HEK293 (cell line): ENCODE data around the gene HOMER1.
A peak's percentile ranks its signal among the peaks of the same experiment; 100 is the strongest.

Experiments used
- CTCF ChIA-PET: fragments of 350-600 bp; formaldehyde crosslinking; extraction: SDS; loops from one replicate; lab custom pipeline; 2021; ENCODE audit warnings: antibody characterized with exemption; lab: Yijun Ruan, JAX
- POLR2A ChIA-PET: fragments of 300-600 bp; formaldehyde crosslinking; extraction: SDS; loops from one replicate; lab custom pipeline; 2020; ENCODE audit warnings: antibody characterized with exemption, inconsistent platforms; lab: Yijun Ruan, JAX
- H3K27ac ChIP-seq: fragments of 200-500 bp; sonication (Bioruptor generic); 2 replicates; pipeline ENCODE4 v1.5.1; 2014; ENCODE audit warnings: low read depth, low read length, control low read depth, inconsistent platforms; ENCODE audit errors: extremely low read depth
- H3K36me3 ChIP-seq, 2 experiments: fragments of 200-500 bp in 1 of 2; sonication (Bioruptor generic) in 1 of 2; 1 replicate in 1 of 2; 2 replicates in 1 of 2; pipeline ENCODE4 v1.5.1; 2014 to 2017; ENCODE audit warnings: inconsistent platforms in 2 of 2, low read length in 2 of 2; ENCODE audit not compliant: control insufficient read depth in 2 of 2, insufficient read depth in 1 of 2
- H3K4me1 ChIP-seq: fragments of 200-500 bp; sonication (Bioruptor generic); 2 replicates; pipeline ENCODE4 v1.5.1; 2014; ENCODE audit warnings: mild to moderate bottlenecking, low read length, inconsistent platforms; ENCODE audit not compliant: control insufficient read depth, insufficient read depth
- H3K4me3 ChIP-seq: 2 replicates; pipeline ENCODE4 v1.5.1; 2011; ENCODE audit warnings: low read depth, mild to moderate bottlenecking, control low read depth, low read length, moderate library complexity
- H3K9me3 ChIP-seq: fragments of 200-500 bp; sonication (Bioruptor generic); 2 replicates; pipeline ENCODE4 v1.5.1; 2014; ENCODE audit warnings: low read depth, low read length, inconsistent platforms; ENCODE audit not compliant: control insufficient read depth, insufficient read depth
- FEZF1 ChIP-seq: fragments of 450-650 bp; formaldehyde crosslinking; IDR thresholded peaks from 2 replicates; pipeline ENCODE4 v1.5.1; 2016; ENCODE audit warnings: missing biosample characterization, missing genetic modification characterization
- HOXC10 ChIP-seq: sonication (generic); formaldehyde crosslinking; IDR thresholded peaks from 2 replicates; pipeline ENCODE4 v1.8.1; 2023; ENCODE audit warnings: mild to moderate bottlenecking, missing genetic modification reagents
- IKZF3 ChIP-seq: fragments of 450-650 bp; IDR thresholded peaks from 2 replicates; pipeline ENCODE4 v1.5.0; 2018; ENCODE audit warnings: missing biosample characterization, mild to moderate bottlenecking, missing genetic modification characterization, moderate library complexity
- KLF1 ChIP-seq: fragments of 450-650 bp; formaldehyde crosslinking; IDR thresholded peaks from 2 replicates; pipeline ENCODE4 v1.5.1; 2016; ENCODE audit warnings: missing biosample characterization, missing genetic modification characterization
- MEIS1 ChIP-seq: sonication (generic); formaldehyde crosslinking; IDR thresholded peaks from 2 replicates; pipeline ENCODE4 v1.8.1; 2022; ENCODE audit warnings: missing genetic modification reagents, mild to moderate bottlenecking, borderline replicate concordance
- MYNN ChIP-seq: fragments of 450-650 bp; formaldehyde crosslinking; IDR thresholded peaks from 2 replicates; pipeline ENCODE4 v1.5.1; 2016; ENCODE audit warnings: missing biosample characterization, missing genetic modification characterization, borderline replicate concordance
- MZF1 ChIP-seq: fragments of 450-650 bp; formaldehyde crosslinking; IDR thresholded peaks from 2 replicates; pipeline ENCODE4 v1.5.1; 2017; ENCODE audit warnings: missing biosample characterization, missing genetic modification characterization, borderline replicate concordance
- OSR2 ChIP-seq: fragments of 450-650 bp; formaldehyde crosslinking; IDR thresholded peaks from 2 replicates; pipeline ENCODE4 v1.5.1; 2016; ENCODE audit warnings: missing biosample characterization, missing genetic modification characterization
- PRDM1 ChIP-seq: fragments of 450-650 bp; formaldehyde crosslinking; IDR thresholded peaks from 2 replicates; pipeline ENCODE4; 2016; ENCODE audit warnings: missing biosample characterization, missing genetic modification characterization
- PRDM6 ChIP-seq: fragments of 450-650 bp; formaldehyde crosslinking; IDR thresholded peaks from 2 replicates; pipeline ENCODE4 v1.5.1; 2017; ENCODE audit warnings: missing biosample characterization, missing genetic modification characterization
- SCRT1 ChIP-seq: fragments of 450-650 bp; formaldehyde crosslinking; IDR thresholded peaks from 2 replicates; pipeline ENCODE4 v1.5.1; 2016; ENCODE audit warnings: missing biosample characterization, missing genetic modification characterization, borderline replicate concordance
- SP7 ChIP-seq: fragments of 450-650 bp; formaldehyde crosslinking; IDR thresholded peaks from 2 replicates; pipeline ENCODE4 v1.5.1; 2016; ENCODE audit warnings: missing biosample characterization, missing genetic modification characterization
- WT1 ChIP-seq: fragments of 450-650 bp; formaldehyde crosslinking; IDR thresholded peaks from 2 replicates; pipeline ENCODE4 v1.5.1; 2016; ENCODE audit warnings: missing biosample characterization, missing genetic modification characterization
- ZBTB17 ChIP-seq: fragments of 450-650 bp; formaldehyde crosslinking; IDR thresholded peaks from 2 replicates; pipeline ENCODE4 v1.5.1; 2016; ENCODE audit warnings: missing biosample characterization, missing genetic modification characterization
- ZBTB44 ChIP-seq: fragments of 450-650 bp; IDR thresholded peaks from 2 replicates; pipeline ENCODE4 v1.5.1; 2018; ENCODE audit warnings: missing biosample characterization, mild to moderate bottlenecking, missing genetic modification characterization
- ZBTB6 ChIP-seq: fragments of 450-650 bp; formaldehyde crosslinking; IDR thresholded peaks from 2 replicates; pipeline ENCODE4 v1.5.1; 2017; ENCODE audit warnings: missing biosample characterization, missing genetic modification characterization
- ZEB2 ChIP-seq: fragments of 450-650 bp; formaldehyde crosslinking; IDR thresholded peaks from 2 replicates; pipeline ENCODE4 v1.5.1; 2016; ENCODE audit warnings: missing biosample characterization, missing genetic modification characterization
- ZFP3 ChIP-seq: fragments of 450-650 bp; formaldehyde crosslinking; IDR thresholded peaks from 2 replicates; pipeline ENCODE4 v1.5.1; 2016; ENCODE audit warnings: low read depth, missing biosample characterization, missing genetic modification characterization
- ZFP69B ChIP-seq: fragments of 450-650 bp; formaldehyde crosslinking; IDR thresholded peaks from 2 replicates; pipeline ENCODE4 v1.5.1; 2016; ENCODE audit warnings: missing biosample characterization, missing genetic modification characterization
- ZNF175 ChIP-seq: fragments of 450-650 bp; formaldehyde crosslinking; IDR thresholded peaks from 2 replicates; pipeline ENCODE4 v1.5.1; 2016; ENCODE audit warnings: missing biosample characterization, missing genetic modification characterization
- ZNF280D ChIP-seq: fragments of 450-650 bp; formaldehyde crosslinking; IDR thresholded peaks from 2 replicates; pipeline ENCODE4 v1.5.1; 2016; ENCODE audit warnings: missing biosample characterization, missing genetic modification characterization
- ZNF514 ChIP-seq: fragments of 450-650 bp; formaldehyde crosslinking; IDR thresholded peaks from 2 replicates; pipeline ENCODE4 v1.5.1; 2016; ENCODE audit warnings: missing biosample characterization, missing genetic modification characterization
- ZNF530 ChIP-seq: fragments of 450-650 bp; formaldehyde crosslinking; IDR thresholded peaks from 2 replicates; pipeline ENCODE4 v1.5.1; 2016; ENCODE audit warnings: low read depth, missing biosample characterization, missing genetic modification characterization
- ZNF561 ChIP-seq: fragments of 450-650 bp; IDR thresholded peaks from 2 replicates; pipeline ENCODE4 v1.5.1; 2018; ENCODE audit warnings: missing biosample characterization, missing genetic modification characterization, borderline replicate concordance
- ZNF580 ChIP-seq: fragments of 450-650 bp; formaldehyde crosslinking; IDR thresholded peaks from 2 replicates; pipeline ENCODE4 v1.5.1; 2016; ENCODE audit warnings: missing biosample characterization, missing genetic modification characterization
- ZNF610 ChIP-seq: fragments of 450-650 bp; formaldehyde crosslinking; IDR thresholded peaks from 2 replicates; pipeline ENCODE4 v1.5.1; 2016; ENCODE audit warnings: missing biosample characterization, missing genetic modification characterization, borderline replicate concordance
- ZNF639 ChIP-seq: fragments of 450-650 bp; formaldehyde crosslinking; IDR thresholded peaks from 2 replicates; pipeline ENCODE4 v1.5.1; 2016; ENCODE audit warnings: missing biosample characterization, missing genetic modification characterization
- ZNF747 ChIP-seq: fragments of 450-650 bp; formaldehyde crosslinking; IDR thresholded peaks from 2 replicates; pipeline ENCODE4 v1.5.1; 2016; ENCODE audit warnings: missing biosample characterization, missing genetic modification characterization
- ZNF843 ChIP-seq: fragments of 450-650 bp; formaldehyde crosslinking; IDR thresholded peaks from 2 replicates; pipeline ENCODE4 v1.5.1; 2016; ENCODE audit warnings: missing biosample characterization, missing genetic modification characterization
- ZXDB ChIP-seq: fragments of 450-650 bp; formaldehyde crosslinking; IDR thresholded peaks from 2 replicates; pipeline ENCODE4 v1.5.1; 2016; ENCODE audit warnings: missing biosample characterization, missing genetic modification characterization

HOMER1 gene

GRCh38 chr5:79508354-79508753 lies 5.6 kb downstream of the HOMER1 start:
- no peaks in the 10 kb centered on the region for H3K36me3 ChIP-seq
- POLR2A ChIA-PET = interaction anchor here (1.5 kb wide), 1 partner anchor 268 kb away, joined by 6 read pairs; no protein-coding TSS in a partner anchor
- H3K9me3 ChIP-seq = no peaks in the 10 kb centered on the region
- peak overlapping the region; percentile 59 for H3K27ac ChIP-seq
- H3K4me1 ChIP-seq = peaks cover 30% of the 10 kb centered on the region
- CTCF ChIA-PET = interaction anchor here (0.8 kb wide), 1 partner anchor 483 kb away, joined by 3 read pairs; no protein-coding TSS in a partner anchor
- H3K4me3 ChIP-seq = no peak overlapping the region; the same call in 1 of the 2 replicates
- TF ChIP-seq ZNF175 (tag by site-specific recombination) (no peak), ZXDB (peak; percentile 76), ZNF843 (tag by site-specific recombination) (peak; percentile 65; the same call in 1 of the 2 replicates), PRDM6 (tag by site-specific recombination) (peak; percentile 70), ZNF747 (tag by site-specific recombination) (no peak), ZNF530 (tag by site-specific recombination) (no peak), KLF1 (no peak), ZFP69B (tag by site-specific recombination) (no peak), PRDM1 (tag by site-specific recombination) (no peak), ZNF639 (tag by site-specific recombination) (no peak), ZFP3 (no peak), MZF1 (tag by site-specific recombination) (0 out of 2 replicates have a peak, but pooled peaks have one; percentile 20), FEZF1 (tag by site-specific recombination) (peak; percentile 53; the same call in 1 of the 2 replicates), MEIS1 (peak; percentile 75; the same call in 1 of the 2 replicates), ZEB2 (tag by site-specific recombination) (peak; percentile 47; the same call in 1 of the 2 replicates), ZNF610 (tag by site-specific recombination) (peak; percentile 19; the same call in 1 of the 2 replicates), ZNF580 (tag by site-specific recombination) (peak; percentile 43; the same call in 1 of the 2 replicates), ZBTB17 (tag by site-specific recombination) (peak; percentile 28; the same call in 1 of the 2 replicates), SCRT1 (tag by site-specific recombination) (0 out of 2 replicates have a peak, but pooled peaks have one; percentile 2), SP7 (tag by site-specific recombination) (peak; percentile 21; the same call in 1 of the 2 replicates), ZBTB6 (peak; percentile 74; the same call in 1 of the 2 replicates), ZNF280D (tag by site-specific recombination) (no peak), IKZF3 (tag by site-specific recombination) (peak; percentile 60), WT1 (no peak), MYNN (tag by site-specific recombination) (no peak), ZBTB44 (tag by site-specific recombination) (peak; percentile 85), HOXC10 (no peak), OSR2 (tag by site-specific recombination) (peak; percentile 45; the same call in 1 of the 2 replicates), ZNF561 (no peak; the same call in 1 of the 2 replicates), ZNF514 (tag by site-specific recombination) (no peak)
